ENCODE data around the gene NTMT1. TPM values are rescaled to one million over a fixed set of nuclear protein-coding genes. Genes with fewer than 3 reads are reported as not detected.

NTMT1 gene
- total RNA-seq, 1 donor from 2014 or later: 62.6 TPM

GRCh38 chr9:129604056-129604765, 21.8 kb upstream of the NTMT1 start:
- H3K4me1 Mint-ChIP-seq (ENCODE audit: low read depth, unreplicated experiment): peaks cover 20% of the 10 kb centered on the region
- TF ChIP-seq, protein P1, sequence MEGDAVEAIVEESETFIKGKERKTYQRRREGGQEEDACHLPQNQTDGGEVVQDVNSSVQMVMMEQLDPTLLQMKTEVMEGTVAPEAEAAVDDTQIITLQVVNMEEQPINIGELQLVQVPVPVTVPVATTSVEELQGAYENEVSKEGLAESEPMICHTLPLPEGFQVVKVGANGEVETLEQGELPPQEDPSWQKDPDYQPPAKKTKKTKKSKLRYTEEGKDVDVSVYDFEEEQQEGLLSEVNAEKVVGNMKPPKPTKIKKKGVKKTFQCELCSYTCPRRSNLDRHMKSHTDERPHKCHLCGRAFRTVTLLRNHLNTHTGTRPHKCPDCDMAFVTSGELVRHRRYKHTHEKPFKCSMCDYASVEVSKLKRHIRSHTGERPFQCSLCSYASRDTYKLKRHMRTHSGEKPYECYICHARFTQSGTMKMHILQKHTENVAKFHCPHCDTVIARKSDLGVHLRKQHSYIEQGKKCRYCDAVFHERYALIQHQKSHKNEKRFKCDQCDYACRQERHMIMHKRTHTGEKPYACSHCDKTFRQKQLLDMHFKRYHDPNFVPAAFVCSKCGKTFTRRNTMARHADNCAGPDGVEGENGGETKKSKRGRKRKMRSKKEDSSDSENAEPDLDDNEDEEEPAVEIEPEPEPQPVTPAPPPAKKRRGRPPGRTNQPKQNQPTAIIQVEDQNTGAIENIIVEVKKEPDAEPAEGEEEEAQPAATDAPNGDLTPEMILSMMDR (IDR thresholded peaks at IDR 0.05; ENCODE audit: partially characterized antibody, unreplicated experiment): no peak
- DNase-seq: no peak
- H3K9me3 Mint-ChIP-seq (ENCODE audit: unreplicated experiment): peaks cover 9% of the 10 kb centered on the region
- peak overlapping the region; percentile 17 for H3K27ac Mint-ChIP-seq (ENCODE audit: unreplicated experiment)
- H3K36me3 Mint-ChIP-seq (ENCODE audit: unreplicated experiment): no peaks in the 10 kb centered on the region
- H3K4me3 Mint-ChIP-seq (ENCODE audit: unreplicated experiment): no peak overlapping the region
- H3K27me3 Mint-ChIP-seq (ENCODE audit: unreplicated experiment): peaks cover 20% of the 10 kb centered on the region

- DNase-seq: no peak
- peaks cover 21% of the 10 kb centered on the region for H3K27me3 Mint-ChIP-seq (ENCODE audit: unreplicated experiment)
- no peak overlapping the region for H3K4me3 Mint-ChIP-seq (ENCODE audit: unreplicated experiment)
- peaks cover 21% of the 10 kb centered on the region for H3K4me1 Mint-ChIP-seq (ENCODE audit: low read depth, unreplicated experiment)
- H3K36me3 Mint-ChIP-seq (ENCODE audit: unreplicated experiment): no peaks in the 10 kb centered on the region
- peak overlapping the region; percentile 17 for H3K27ac Mint-ChIP-seq (ENCODE audit: unreplicated experiment)
- TF ChIP-seq, protein P1 (IDR thresholded peaks at IDR 0.05; ENCODE audit: partially characterized antibody, unreplicated experiment): no peak
- peaks cover 9% of the 10 kb centered on the region for H3K9me3 Mint-ChIP-seq (ENCODE audit: unreplicated experiment)
Measured at GRCh38 chr9:129604766-129605163, 21.2 kb upstream of the NTMT1 start.

- Mint-ChIP-seq H3K9me3 (ENCODE audit: unreplicated experiment) (peaks cover 10% of the 10 kb centered on the region), H3K4me1 (ENCODE audit: low read depth, unreplicated experiment) (peaks cover 23% of the 10 kb centered on the region), H3K4me3 (ENCODE audit: unreplicated experiment) (no peak overlapping the region), H3K27me3 (ENCODE audit: unreplicated experiment) (peaks cover 23% of the 10 kb centered on the region), H3K36me3 (ENCODE audit: unreplicated experiment) (no peaks in the 10 kb centered on the region), H3K27ac (ENCODE audit: unreplicated experiment) (peak overlapping the region; percentile 96)
- no peak for DNase-seq
- TF ChIP-seq, protein P1 (IDR thresholded peaks at IDR 0.05; ENCODE audit: partially characterized antibody, unreplicated experiment): no peak
Measured at GRCh38 chr9:129606161-129607026, 19.6 kb upstream of the NTMT1 start.

GRCh38 chr9:129607027-129607387, 19.0 kb upstream of the NTMT1 start:
- Mint-ChIP-seq H3K27ac (ENCODE audit: unreplicated experiment) (peak overlapping the region; percentile 96), H3K36me3 (ENCODE audit: unreplicated experiment) (no peaks in the 10 kb centered on the region), H3K4me1 (ENCODE audit: low read depth, unreplicated experiment) (peaks cover 23% of the 10 kb centered on the region), H3K9me3 (ENCODE audit: unreplicated experiment) (peaks cover 10% of the 10 kb centered on the region), H3K27me3 (ENCODE audit: unreplicated experiment) (peaks cover 23% of the 10 kb centered on the region), H3K4me3 (ENCODE audit: unreplicated experiment) (no peak overlapping the region)
- DNase-seq: no peak
- TF ChIP-seq, protein P1 (IDR thresholded peaks at IDR 0.05; ENCODE audit: partially characterized antibody, unreplicated experiment): no peak
